CD4-positive, alpha-beta memory T cell (primary cell): ENCODE results near the gene CEP72. TPM values are rescaled to one million over a fixed set of nuclear protein-coding genes. Genes with fewer than 3 reads are reported as not detected.

Experiments used
- CTCF ChIA-PET: fragments of 350-600 bp; sonication (Branson Sonifier 250); formaldehyde crosslinking; loops from one replicate; lab custom pipeline; 2021; ENCODE audit warnings: inconsistent platforms; ENCODE audit not compliant: partially characterized antibody; lab: Charles Lee
- POLR2A ChIA-PET: fragments of 350-600 bp; sonication (Branson Sonifier 250); formaldehyde crosslinking; loops from one replicate; lab custom pipeline; 2021; ENCODE audit not compliant: partially characterized antibody; lab: Charles Lee
- DNase-seq, 5 donors: peaks; one replicate each; pipeline versions ENCODE4 v3.0.0 to v3.0.0-alpha.2; 2020 to 2022; ENCODE audit warnings: mixed read lengths in 1 of 5
- H3K27ac ChIP-seq: one replicate; pipeline ENCODE4 v1.7.0; 2013; ENCODE audit warnings: low read depth, low read length
- H3K27me3 ChIP-seq: 2 replicates; pipeline ENCODE4 v1.7.0; 2013; ENCODE audit warnings: mild to moderate bottlenecking, low read length, moderate library complexity; ENCODE audit not compliant: insufficient read depth
- H3K36me3 ChIP-seq: 2 replicates; pipeline ENCODE4 v1.7.0; 2013; ENCODE audit warnings: mild to moderate bottlenecking, low read length, moderate library complexity; ENCODE audit not compliant: insufficient read depth
- H3K4me1 ChIP-seq: 2 replicates; pipeline ENCODE4 v1.7.0; 2013; ENCODE audit warnings: mild to moderate bottlenecking, low read length, moderate library complexity; ENCODE audit not compliant: insufficient read depth
- H3K4me3 ChIP-seq, 2 donors: one replicate each; pipeline ENCODE4 v1.7.0; 2013; ENCODE audit warnings: low read length in 2 of 2, mild to moderate bottlenecking in 1 of 2
- H3K9me3 ChIP-seq, 2 donors: one replicate each; pipeline ENCODE4 v1.7.0; 2013; ENCODE audit warnings: low read length in 2 of 2, control low read depth in 1 of 2; ENCODE audit not compliant: control insufficient read depth in 1 of 2
- H3K27ac Mint-ChIP-seq, 7 donors: one replicate each; pipeline ENCODE4 v1.8.0; 2020 to 2021; ENCODE audit warnings: mixed read lengths in 7 of 7, mild to moderate bottlenecking in 6 of 7, inconsistent platforms in 3 of 7, moderate library complexity in 3 of 7
- H3K27me3 Mint-ChIP-seq, 2 donors: one replicate each; pipeline ENCODE4 v1.8.0; 2020 to 2021; ENCODE audit warnings: mixed read lengths in 2 of 2
- H3K36me3 Mint-ChIP-seq, 2 donors: one replicate each; pipeline ENCODE4 v1.8.0; 2020 to 2021; ENCODE audit warnings: mixed read lengths in 2 of 2, inconsistent platforms in 1 of 2, mild to moderate bottlenecking in 1 of 2
- H3K4me1 Mint-ChIP-seq, 4 donors: one replicate each; pipeline ENCODE4 v1.8.0; 2020 to 2021; ENCODE audit warnings: mixed read lengths in 4 of 4, mild to moderate bottlenecking in 1 of 4
- H3K4me3 Mint-ChIP-seq, 8 donors: one replicate each; pipeline ENCODE4 v1.8.0; 2020 to 2021; ENCODE audit warnings: mixed read lengths in 8 of 8, mild to moderate bottlenecking in 7 of 8, moderate library complexity in 6 of 8, inconsistent platforms in 3 of 8
- H3K9me3 Mint-ChIP-seq, 8 donors: one replicate each; pipeline ENCODE4 v1.8.0; 2020 to 2021; ENCODE audit warnings: mixed read lengths in 8 of 8, mild to moderate bottlenecking in 5 of 8, inconsistent platforms in 3 of 8, moderate library complexity in 1 of 8
- intact Hi-C: fragments of 100-400 bp; cut with micrococcal nuclease; formaldehyde crosslinking; loops from one replicate; pipeline ENCODE4 v1.15.1; 2023
- polyA plus RNA-seq, 2 donors: library from polyadenylated mRNA; unstranded; fragments of 300-500 nt; fragmentation: Illumina TruSeq; gene quantifications; one replicate each; pipeline ENCODE4 v1.2.3, GENCODE V29; 2021
- total RNA-seq, 2 experiments: library from RNA; stranded (reverse); gene quantifications; one replicate each; pipeline ENCODE4 v1.2.3, GENCODE V29; 2021

The CEP72 gene
- total and polyA plus RNA-seq, 4 experiments from 2014 or later: 2.5 to 28.0 (median 16.2) TPM

- peaks cover 0 to 2% (median 0%) of the 10 kb centered on the region in 8 donors for H3K9me3 Mint-ChIP-seq
- peaks cover 20 to 32% of the 10 kb centered on the region in 2 donors for H3K27me3 Mint-ChIP-seq
- intact Hi-C loops: no loop called here
- Histone ChIP-seq H3K4me1 (no peaks in the 10 kb centered on the region), H3K27me3 (no peaks in the 10 kb centered on the region), H3K9me3 (no peaks in the 10 kb centered on the region), H3K27ac (no peak overlapping the region), H3K4me3 (no peak overlapping the region), H3K36me3 (no peaks in the 10 kb centered on the region)
- CTCF ChIA-PET: no interaction called here
- no peaks in the 10 kb centered on the region for H3K4me1 Mint-ChIP-seq
- no peak for DNase-seq
- no peaks in the 10 kb centered on the region for H3K36me3 Mint-ChIP-seq
- no peak overlapping the region for H3K4me3 Mint-ChIP-seq
- no peak overlapping the region for H3K27ac Mint-ChIP-seq
- POLR2A ChIA-PET: no interaction called here
Observed at GRCh38 chr5:589588-589987, 22.6 kb upstream of the CEP72 start.

GRCh38 chr5:590346-590745 is 21.8 kb upstream of the CEP72 start:
- intact Hi-C loops: no loop called here
- no peak overlapping the region for H3K27ac ChIP-seq
- H3K4me3 ChIP-seq: no peak overlapping the region
- no peaks in the 10 kb centered on the region for H3K36me3 ChIP-seq
- peaks cover 0 to 2% (median 0%) of the 10 kb centered on the region in 8 donors for H3K9me3 Mint-ChIP-seq
- POLR2A ChIA-PET: no interaction called here
- no peaks in the 10 kb centered on the region for H3K4me1 ChIP-seq
- CTCF ChIA-PET: no interaction called here
- no peaks in the 10 kb centered on the region for H3K9me3 ChIP-seq
- no peaks in the 10 kb centered on the region for H3K36me3 Mint-ChIP-seq
- no peaks in the 10 kb centered on the region for H3K27me3 ChIP-seq
- H3K27me3 Mint-ChIP-seq: peaks cover 26 to 32% of the 10 kb centered on the region in 2 donors
- H3K4me1 Mint-ChIP-seq: no peaks in the 10 kb centered on the region
- DNase-seq: no peak
- H3K27ac Mint-ChIP-seq: peak overlapping the region in 1 of 7 donors; percentile 20
- no peak overlapping the region for H3K4me3 Mint-ChIP-seq

- no peaks in the 10 kb centered on the region for H3K36me3 Mint-ChIP-seq
- peaks cover 0 to 2% (median 0%) of the 10 kb centered on the region in 8 donors for H3K9me3 Mint-ChIP-seq
- DNase-seq: no peak
- H3K27me3 Mint-ChIP-seq: peaks cover 29 to 32% of the 10 kb centered on the region in 2 donors
- no peaks in the 10 kb centered on the region for H3K36me3 ChIP-seq
- ChIA-PET POLR2A (no interaction called here), CTCF (no interaction called here)
- no peak overlapping the region for H3K27ac Mint-ChIP-seq
- no peak overlapping the region for H3K27ac ChIP-seq
- no peaks in the 10 kb centered on the region for H3K9me3 ChIP-seq
- intact Hi-C loops: no loop called here
- no peak overlapping the region for H3K4me3 ChIP-seq
- no peaks in the 10 kb centered on the region for H3K27me3 ChIP-seq
- H3K4me1 ChIP-seq: no peaks in the 10 kb centered on the region
- no peaks in the 10 kb centered on the region for H3K4me1 Mint-ChIP-seq
- no peak overlapping the region for H3K4me3 Mint-ChIP-seq
Observed at GRCh38 chr5:591746-592145, 20.4 kb upstream of the CEP72 start.

- intact Hi-C loops: no loop called here
- peaks cover 0 to 2% (median 0%) of the 10 kb centered on the region in 8 donors for H3K9me3 Mint-ChIP-seq
- peaks cover 29 to 33% of the 10 kb centered on the region in 2 donors for H3K27me3 Mint-ChIP-seq
- H3K4me3 Mint-ChIP-seq: no peak overlapping the region
- H3K4me1 ChIP-seq: no peaks in the 10 kb centered on the region
- H3K4me1 Mint-ChIP-seq: no peaks in the 10 kb centered on the region
- no peak overlapping the region for H3K4me3 ChIP-seq
- ChIA-PET POLR2A (no interaction called here), CTCF (no interaction called here)
- H3K36me3 Mint-ChIP-seq: no peaks in the 10 kb centered on the region
- no peak overlapping the region for H3K27ac ChIP-seq
- no peaks in the 10 kb centered on the region for H3K9me3 ChIP-seq
- DNase-seq: no peak
- no peaks in the 10 kb centered on the region for H3K27me3 ChIP-seq
- H3K27ac Mint-ChIP-seq: no peak overlapping the region
- no peaks in the 10 kb centered on the region for H3K36me3 ChIP-seq
Observed at GRCh38 chr5:592158-592557, 20.0 kb upstream of the CEP72 start.

- Histone ChIP-seq H3K4me3 (no peak overlapping the region), H3K9me3 (no peaks in the 10 kb centered on the region), H3K4me1 (no peaks in the 10 kb centered on the region), H3K27me3 (no peaks in the 10 kb centered on the region), H3K27ac (no peak overlapping the region), H3K36me3 (no peaks in the 10 kb centered on the region)
- intact Hi-C loops: no loop called here
- Mint-ChIP-seq H3K4me1 (peaks cover 3 to 4% (median 4%) of the 10 kb centered on the region in 4 donors), H3K27ac (no peak overlapping the region), H3K4me3 (no peak overlapping the region), H3K9me3 (peaks cover 0 to 2% (median 0%) of the 10 kb centered on the region in 8 donors), H3K27me3 (peaks cover 29 to 42% of the 10 kb centered on the region in 2 donors), H3K36me3 (no peaks in the 10 kb centered on the region)
- POLR2A ChIA-PET: no interaction called here
- no peak for DNase-seq
- CTCF ChIA-PET: no interaction called here
Observed at GRCh38 chr5:593511-593910, 18.6 kb upstream of the CEP72 start.

- H3K36me3 Mint-ChIP-seq: no peaks in the 10 kb centered on the region
- peaks cover 0 to 2% (median 0%) of the 10 kb centered on the region in 8 donors for H3K9me3 Mint-ChIP-seq
- H3K4me3 Mint-ChIP-seq: no peak overlapping the region
- Histone ChIP-seq H3K36me3 (no peaks in the 10 kb centered on the region), H3K4me1 (no peaks in the 10 kb centered on the region), H3K9me3 (no peaks in the 10 kb centered on the region), H3K4me3 (no peak overlapping the region), H3K27me3 (no peaks in the 10 kb centered on the region), H3K27ac (no peak overlapping the region)
- peaks cover 29 to 43% of the 10 kb centered on the region in 2 donors for H3K27me3 Mint-ChIP-seq
- H3K4me1 Mint-ChIP-seq: peaks cover 5 to 6% (median 5%) of the 10 kb centered on the region in 4 donors
- H3K27ac Mint-ChIP-seq: no peak overlapping the region
- ChIA-PET POLR2A (no interaction called here), CTCF (no interaction called here)
- intact Hi-C loops: no loop called here
- no peak for DNase-seq
Observed at GRCh38 chr5:594226-594860, 17.8 kb upstream of the CEP72 start.

- Histone ChIP-seq H3K4me1 (no peaks in the 10 kb centered on the region), H3K4me3 (no peak overlapping the region), H3K27ac (no peak overlapping the region), H3K9me3 (no peaks in the 10 kb centered on the region), H3K36me3 (no peaks in the 10 kb centered on the region), H3K27me3 (no peaks in the 10 kb centered on the region)
- H3K27me3 Mint-ChIP-seq: peaks cover 25 to 44% of the 10 kb centered on the region in 2 donors
- DNase-seq: no peak
- H3K4me3 Mint-ChIP-seq: no peak overlapping the region
- peaks cover 5 to 6% (median 5%) of the 10 kb centered on the region in 4 donors for H3K4me1 Mint-ChIP-seq
- H3K36me3 Mint-ChIP-seq: no peaks in the 10 kb centered on the region
- ChIA-PET POLR2A (no interaction called here), CTCF (no interaction called here)
- no peak overlapping the region for H3K27ac Mint-ChIP-seq
- H3K9me3 Mint-ChIP-seq: peaks cover 0 to 2% (median 0%) of the 10 kb centered on the region in 8 donors
- intact Hi-C loops: no loop called here
Observed at GRCh38 chr5:595285-595875, 16.8 kb upstream of the CEP72 start.
